BJ (cell line): ENCODE measurements around the gene UBE3D. TPM values are rescaled to one million over a fixed set of nuclear protein-coding genes. Genes with fewer than 3 reads are reported as not detected.

ENCODE experiments used
- CTCF ChIA-PET: fragments of 350-600 bp; formaldehyde crosslinking; extraction: SDS; loops from one replicate; lab custom pipeline; 2021; ENCODE audit warnings: antibody characterized with exemption, inconsistent platforms; lab: Yijun Ruan, JAX
- POLR2A ChIA-PET: fragments of 300-600 bp; sonication (Branson Sonifier 250); formaldehyde crosslinking; extraction: SDS; loops from one replicate; lab custom pipeline; 2021; ENCODE audit warnings: antibody characterized with exemption; lab: Charles Lee
- DNase-seq: peaks from one replicate; pipeline ENCODE4 v3.0.0-alpha.2; 2011; ENCODE audit warnings: low read depth
- H3K27me3 ChIP-seq: 2 replicates; pipeline ENCODE4 v1.6.0; 2011; ENCODE audit warnings: low read length; ENCODE audit not compliant: control insufficient read depth, insufficient read depth
- H3K36me3 ChIP-seq: 2 replicates; pipeline ENCODE4 v1.5.1; 2011; ENCODE audit warnings: low read length; ENCODE audit not compliant: control insufficient read depth, insufficient read depth
- H3K4me3 ChIP-seq: 2 replicates; pipeline ENCODE4 v1.5.1; 2011; ENCODE audit warnings: low read depth, mild to moderate bottlenecking, control low read depth, low read length
- polyA plus RNA-seq: library from polyadenylated mRNA; depleted of rRNA; stranded (reverse); fragments of >200 nt; gene quantifications from 2 replicates; pipeline ENCODE4 v1.2.3, GENCODE V29; 2011
- TF ChIP-seq, protein P1 (sequence below): IDR thresholded peaks from 2 replicates; pipeline ENCODE4 v1.5.1; 2011; ENCODE audit warnings: low read depth, mild to moderate bottlenecking, control low read depth, inconsistent platforms, low read length, moderate library complexity; ENCODE audit not compliant: insufficient read depth

The UBE3D gene
- polyA plus RNA-seq, 1 experiment, result 2.1 TPM

- Histone ChIP-seq H3K27me3 (no peaks in the 10 kb centered on the region), H3K4me3 (no peak overlapping the region), H3K36me3 (no peaks in the 10 kb centered on the region)
- TF ChIP-seq, protein P1, sequence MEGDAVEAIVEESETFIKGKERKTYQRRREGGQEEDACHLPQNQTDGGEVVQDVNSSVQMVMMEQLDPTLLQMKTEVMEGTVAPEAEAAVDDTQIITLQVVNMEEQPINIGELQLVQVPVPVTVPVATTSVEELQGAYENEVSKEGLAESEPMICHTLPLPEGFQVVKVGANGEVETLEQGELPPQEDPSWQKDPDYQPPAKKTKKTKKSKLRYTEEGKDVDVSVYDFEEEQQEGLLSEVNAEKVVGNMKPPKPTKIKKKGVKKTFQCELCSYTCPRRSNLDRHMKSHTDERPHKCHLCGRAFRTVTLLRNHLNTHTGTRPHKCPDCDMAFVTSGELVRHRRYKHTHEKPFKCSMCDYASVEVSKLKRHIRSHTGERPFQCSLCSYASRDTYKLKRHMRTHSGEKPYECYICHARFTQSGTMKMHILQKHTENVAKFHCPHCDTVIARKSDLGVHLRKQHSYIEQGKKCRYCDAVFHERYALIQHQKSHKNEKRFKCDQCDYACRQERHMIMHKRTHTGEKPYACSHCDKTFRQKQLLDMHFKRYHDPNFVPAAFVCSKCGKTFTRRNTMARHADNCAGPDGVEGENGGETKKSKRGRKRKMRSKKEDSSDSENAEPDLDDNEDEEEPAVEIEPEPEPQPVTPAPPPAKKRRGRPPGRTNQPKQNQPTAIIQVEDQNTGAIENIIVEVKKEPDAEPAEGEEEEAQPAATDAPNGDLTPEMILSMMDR, result no peak
- ChIA-PET POLR2A (no interaction called here), CTCF (interaction anchor here (3.9 kb wide), 1 partner anchor 17 kb away, joined by 21 read pairs; the partner anchor contains the start of genes DOP1A and UBE3D)
- no peak for DNase-seq
Measured at GRCh38 chr6:83083476-83083875, 17.8 kb upstream of the UBE3D start.

GRCh38 chr6:83073615-83074014 lies 8.0 kb upstream of the UBE3D start:
- DNase-seq, result no peak
- TF ChIP-seq, protein P1, result no peak
- Histone ChIP-seq H3K36me3 (no peaks in the 10 kb centered on the region), H3K27me3 (no peaks in the 10 kb centered on the region), H3K4me3 (no peak overlapping the region)
- ChIA-PET POLR2A (no interaction called here), CTCF (interaction anchor here (0.6 to 10.2 kb wide), 3 partner anchors 146 to 441 kb away, joined by 3 to 281 read pairs (median 4); no protein-coding TSS in a partner anchor)

- Histone ChIP-seq H3K4me3 (no peak overlapping the region), H3K36me3 (no peaks in the 10 kb centered on the region), H3K27me3 (no peaks in the 10 kb centered on the region)
- TF ChIP-seq, protein P1, result no peak
- ChIA-PET POLR2A (no interaction called here), CTCF (interaction anchor here (0.6 to 10.2 kb wide), 2 partner anchors 146 to 341 kb away, joined by 3 to 281 read pairs; no protein-coding TSS in a partner anchor)
- DNase-seq, result no peak
Measured at GRCh38 chr6:83072726-83073125, 7.1 kb upstream of the UBE3D start.

DNA sequence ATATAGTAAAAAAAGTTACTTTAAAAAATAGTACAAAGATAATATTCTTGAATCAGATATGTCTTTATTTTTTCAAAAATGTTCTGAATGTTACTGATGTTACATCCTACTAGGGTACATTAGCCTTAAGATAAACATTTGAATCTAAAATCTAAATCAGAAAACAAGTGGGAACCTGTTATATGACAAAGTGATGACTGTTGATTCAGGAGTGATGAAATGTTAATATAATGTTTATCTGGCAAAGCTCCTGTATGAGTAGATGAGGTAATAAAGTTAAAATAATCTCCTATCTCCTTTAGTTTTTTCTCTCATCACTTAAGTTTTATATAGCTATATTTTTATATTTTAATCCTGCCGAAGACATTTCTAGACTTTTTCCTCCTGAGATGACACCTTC lies 6.1 kb upstream of the UBE3D start:
- DNase-seq, result no peak
- POLR2A ChIA-PET, result no interaction called here

GRCh38 chr6:83071023-83071422 lies 5.4 kb upstream of the UBE3D start:
- no peaks in the 10 kb centered on the region for H3K27me3 ChIP-seq
- ChIA-PET POLR2A (no interaction called here), CTCF (interaction anchor here (0.9 to 10.2 kb wide), 2 partner anchors 148 to 442 kb away, joined by 6 to 281 read pairs; partner anchors contain the start of gene PRSS35)
- no peaks in the 10 kb centered on the region for H3K36me3 ChIP-seq
- DNase-seq, result no peak
- H3K4me3 ChIP-seq, result no peak overlapping the region
- TF ChIP-seq, protein P1, result no peak

More for the DNA sequence above, 6.1 kb upstream of the UBE3D start:
- TF ChIP-seq, protein P1, result no peak
- Histone ChIP-seq H3K27me3 (no peaks in the 10 kb centered on the region), H3K4me3 (no peak overlapping the region), H3K36me3 (no peaks in the 10 kb centered on the region)
- CTCF ChIA-PET, result interaction anchor here (10.2 kb wide), 1 partner anchor 147 kb away, joined by 281 read pairs; no protein-coding TSS in a partner anchor
